Neuronal stem cell (in vitro differentiated cells): ENCODE measurements around the gene ANKS1B.
"Not testable (repeated sequence)": the region's sequence is repeated elsewhere in the genome, so short reads cannot be mapped to it uniquely, and the experiment has no call there.

Source experiments
- DNase-seq: peaks from one replicate; pipeline ENCODE4 v3.0.0-alpha.2; 2013; ENCODE audit warnings: low spot score
- H2AFZ ChIP-seq: one replicate; pipeline ENCODE4 v1.6.1; 2013; ENCODE audit warnings: mild to moderate bottlenecking, low read length, inconsistent platforms
- H2AK5ac ChIP-seq: 2 replicates; pipeline ENCODE4 v1.6.1; 2013; ENCODE audit warnings: low read depth, mild to moderate bottlenecking, inconsistent platforms, low read length, moderate library complexity, mixed read lengths
- H2BK120ac ChIP-seq: 2 replicates; pipeline ENCODE4 v1.6.1; 2013; ENCODE audit warnings: low read depth, mild to moderate bottlenecking, inconsistent platforms, low read length, moderate library complexity, mixed read lengths
- H2BK12ac ChIP-seq: one replicate; pipeline ENCODE4 v1.6.1; 2013; ENCODE audit warnings: low read length, inconsistent platforms
- H2BK15ac ChIP-seq: 2 replicates; pipeline ENCODE4 v1.6.1; 2013; ENCODE audit warnings: mild to moderate bottlenecking, low read length, inconsistent platforms, mixed read lengths
- H2BK5ac ChIP-seq: one replicate; pipeline ENCODE4 v1.6.1; 2013; ENCODE audit warnings: inconsistent platforms, mild to moderate bottlenecking, low read length, moderate library complexity
- H3K14ac ChIP-seq: one replicate; pipeline ENCODE4 v1.6.1; 2013; ENCODE audit warnings: low read length, inconsistent platforms
- H3K18ac ChIP-seq: 2 replicates; pipeline ENCODE4 v1.6.1; 2013; ENCODE audit warnings: low read length, inconsistent platforms
- H3K23ac ChIP-seq: 2 replicates; pipeline ENCODE4 v1.6.1; 2013; ENCODE audit warnings: low read depth, mild to moderate bottlenecking, mixed read lengths, low read length, inconsistent platforms; ENCODE audit not compliant: poor library complexity
- H3K27ac ChIP-seq: replicated peaks from 3 replicates; pipeline ENCODE4 v1.5.1; 2013; ENCODE audit warnings: low read length, inconsistent platforms
- H3K27me3 ChIP-seq, 3 experiments: 2 replicates each; pipeline ENCODE4 v1.6.1; 2013; ENCODE audit warnings: low read length in 3 of 3, mild to moderate bottlenecking in 2 of 3, inconsistent platforms in 1 of 3, low read depth in 1 of 3, mixed read lengths in 1 of 3, moderate library complexity in 1 of 3; ENCODE audit not compliant: control insufficient read depth in 3 of 3, insufficient read depth in 3 of 3
- H3K36me3 ChIP-seq, 2 donors: replicated peaks in 1 of 2; 2 replicates each; pipeline ENCODE4 v1.6.1; 2013; ENCODE audit warnings: low read length in 2 of 2; ENCODE audit not compliant: control insufficient read depth in 2 of 2, insufficient read depth in 2 of 2
- H3K4ac ChIP-seq: 2 replicates; pipeline ENCODE4 v1.6.1; 2013; ENCODE audit warnings: inconsistent platforms, mild to moderate bottlenecking, low read length, moderate library complexity
- H3K4me1 ChIP-seq, 2 donors: 1 replicate in 1 of 2; 2 replicates in 1 of 2; pipeline ENCODE4 v1.6.1; 2013; ENCODE audit warnings: low read length in 2 of 2, low read depth in 1 of 2; ENCODE audit not compliant: control insufficient read depth in 2 of 2, insufficient read depth in 1 of 2
- H3K4me2 ChIP-seq: one replicate; pipeline ENCODE4 v1.6.1; 2013; ENCODE audit warnings: mild to moderate bottlenecking, low read length, inconsistent platforms; ENCODE audit not compliant: insufficient read depth, poor library complexity, severe bottlenecking
- H3K4me3 ChIP-seq, 2 donors: 2 replicates each; pipeline ENCODE4 v1.5.1; 2013; ENCODE audit warnings: low read length in 2 of 2, mild to moderate bottlenecking in 2 of 2, inconsistent platforms in 1 of 2, moderate library complexity in 1 of 2
- H3K79me1 ChIP-seq: one replicate; pipeline ENCODE4 v1.6.1; 2013; ENCODE audit warnings: low read depth, mild to moderate bottlenecking, inconsistent platforms, low read length, moderate library complexity
- H3K9ac ChIP-seq: one replicate; pipeline ENCODE4 v1.6.1; 2013; ENCODE audit warnings: mild to moderate bottlenecking, low read depth, low read length, inconsistent platforms; ENCODE audit not compliant: poor library complexity
- H3K9me3 ChIP-seq, 2 donors: replicated peaks in 1 of 2; 2 replicates each; pipeline versions ENCODE3 to v1.6.1; 2013; ENCODE audit warnings: low read length in 2 of 2, mild to moderate bottlenecking in 2 of 2, inconsistent platforms in 1 of 2, low read depth in 1 of 2, mixed read lengths in 1 of 2, moderate library complexity in 1 of 2; ENCODE audit not compliant: control insufficient read depth in 2 of 2, insufficient read depth in 1 of 2
- H4K8ac ChIP-seq: one replicate; pipeline ENCODE4 v1.6.1; 2013; ENCODE audit warnings: low read depth, mild to moderate bottlenecking, inconsistent platforms, low read length, moderate library complexity
- H4K91ac ChIP-seq: one replicate; pipeline ENCODE4 v1.6.1; 2013; ENCODE audit warnings: low read length, low read depth, mild to moderate bottlenecking, inconsistent platforms; ENCODE audit not compliant: poor library complexity
- WGBS, 2 donors: extraction: QIAGEN DNeasy Blood & Tissue Kit; methylation state at CpG; one replicate each; pipeline ENCODE4 v1.1.7; 2013; ENCODE audit warnings: missing lambda C conversion rate in 2 of 2, mixed read lengths in 1 of 2; ENCODE audit not compliant: insufficient read length in 2 of 2, insufficient replicate concordance in 1 of 2; ENCODE audit errors: extremely low coverage in 2 of 2; 5-methylcytosine and 5-hydroxymethylcytosine counted together

ANKS1B gene

GRCh38 chr12:99624591-99624990 is 360.1 kb downstream of the ANKS1B start:
- H2AFZ ChIP-seq, H2BK5ac ChIP-seq, H3K4me1 ChIP-seq, H3K18ac ChIP-seq, H2BK15ac ChIP-seq, H3K36me3 ChIP-seq, H3K9ac ChIP-seq, H3K79me1 ChIP-seq, H2AK5ac ChIP-seq, H4K8ac ChIP-seq, H3K4ac ChIP-seq, H2BK120ac ChIP-seq, H3K4me2 ChIP-seq, H3K14ac ChIP-seq, DNase-seq, H2BK12ac ChIP-seq, H3K27ac ChIP-seq, H3K27me3 ChIP-seq, H3K4me3 ChIP-seq, H3K23ac ChIP-seq, H4K91ac ChIP-seq, H3K9me3 ChIP-seq: not testable (repeated sequence)
- no CpG with 5 or more reads among the region's 2 CpGs for WGBS, 2 donors

- Histone ChIP-seq H3K27me3 (no peaks in the 10 kb centered on the region), H2BK12ac (no peak overlapping the region), H4K91ac (no peak overlapping the region), H3K4me2 (no peak overlapping the region), H2AFZ (no peak overlapping the region), H3K18ac (no peak overlapping the region), H2AK5ac (no peak overlapping the region), H2BK120ac (no peak overlapping the region), H3K23ac (no peak overlapping the region), H3K4me3 (no peak overlapping the region), H3K14ac (no peak overlapping the region), H3K9ac (no peak overlapping the region), H3K27ac (no peak overlapping the region), H2BK15ac (no peak overlapping the region), H3K4ac (no peak overlapping the region), H3K9me3 (peaks cover 0 to 5% of the 10 kb centered on the region in 2 donors), H3K36me3 (no peaks in the 10 kb centered on the region), H3K4me1 (no peaks in the 10 kb centered on the region), H2BK5ac (no peak overlapping the region), H3K79me1 (no peaks in the 10 kb centered on the region), H4K8ac (no peak overlapping the region)
- no peak for DNase-seq
Measured at GRCh38 chr12:99620159-99620479, 364.6 kb downstream of the ANKS1B start.

- H3K18ac ChIP-seq: peak overlapping the region; percentile 54
- no peak overlapping the region for H3K4ac ChIP-seq
- peak; percentile 18 for DNase-seq
- H3K9me3 ChIP-seq: peaks cover 0 to 5% of the 10 kb centered on the region in 2 donors
- no peaks in the 10 kb centered on the region for H3K36me3 ChIP-seq
- no peak overlapping the region for H3K14ac ChIP-seq
- no peak overlapping the region for H3K23ac ChIP-seq
- H2AK5ac ChIP-seq: no peak overlapping the region
- H3K27me3 ChIP-seq: no peaks in the 10 kb centered on the region
- peak overlapping the region; percentile 7 for H2BK120ac ChIP-seq
- H2AFZ ChIP-seq: peak overlapping the region; percentile 32
- no peaks in the 10 kb centered on the region for H3K79me1 ChIP-seq
- no CpG with 5 or more reads among the region's 7 CpGs for WGBS, 2 donors
- H3K4me3 ChIP-seq: no peak overlapping the region
- H3K4me1 ChIP-seq: no peaks in the 10 kb centered on the region
- no peak overlapping the region for H3K4me2 ChIP-seq
- H4K91ac ChIP-seq: no peak overlapping the region
- H3K27ac ChIP-seq: no peak overlapping the region
- H4K8ac ChIP-seq: no peak overlapping the region
- no peak overlapping the region for H2BK5ac ChIP-seq
- H2BK12ac ChIP-seq: no peak overlapping the region
- no peak overlapping the region for H2BK15ac ChIP-seq
- H3K9ac ChIP-seq: no peak overlapping the region
Measured at GRCh38 chr12:99619389-99620158, 365.2 kb downstream of the ANKS1B start.

DNA sequence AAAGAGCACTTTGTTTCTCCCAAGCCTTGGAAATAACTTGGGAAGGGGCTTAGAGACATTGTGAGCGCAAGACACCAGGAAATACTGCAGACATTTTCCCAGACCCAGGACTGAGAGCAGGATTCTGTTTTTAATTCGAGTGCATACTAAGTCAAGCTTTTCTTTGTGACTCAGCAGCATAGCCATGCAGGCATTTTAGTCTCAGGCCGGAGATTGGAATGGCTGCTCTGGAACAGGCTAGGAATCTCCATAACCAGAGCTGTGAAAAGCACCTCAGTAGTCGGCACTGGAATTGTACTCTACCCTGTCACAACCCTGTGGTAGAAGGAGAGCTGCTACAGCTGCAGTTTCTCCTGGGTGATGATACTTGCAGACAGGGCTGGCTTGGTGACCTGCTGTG is 366.1 kb downstream of the ANKS1B start:
- no peaks in the 10 kb centered on the region for H3K27me3 ChIP-seq
- H4K8ac ChIP-seq: no peak overlapping the region
- H3K4me3 ChIP-seq: no peak overlapping the region
- no peak overlapping the region for H3K18ac ChIP-seq
- no peaks in the 10 kb centered on the region for H3K4me1 ChIP-seq
- H2AK5ac ChIP-seq: no peak overlapping the region
- H3K4me2 ChIP-seq: no peak overlapping the region
- H3K4ac ChIP-seq: no peak overlapping the region
- no peak overlapping the region for H3K23ac ChIP-seq
- H2BK120ac ChIP-seq: peak overlapping the region; percentile 7
- H3K36me3 ChIP-seq: no peaks in the 10 kb centered on the region
- peaks cover 0 to 5% of the 10 kb centered on the region in 2 donors for H3K9me3 ChIP-seq
- no peak overlapping the region for H3K9ac ChIP-seq
- peak overlapping the region; percentile 5 for H2AFZ ChIP-seq
- no peak overlapping the region for H2BK12ac ChIP-seq
- no peak overlapping the region for H2BK5ac ChIP-seq
- no peak overlapping the region for H3K14ac ChIP-seq
- no peak overlapping the region for H3K27ac ChIP-seq
- H4K91ac ChIP-seq: no peak overlapping the region
- no peak for DNase-seq
- H2BK15ac ChIP-seq: no peak overlapping the region
- WGBS, 2 donors: no CpG with 5 or more reads among the region's 4 CpGs
- no peaks in the 10 kb centered on the region for H3K79me1 ChIP-seq
